Panc1 (cell line): ENCODE results near the gene YES1. TPM values are rescaled to one million over a fixed set of nuclear protein-coding genes. Genes with fewer than 3 reads are reported as not detected.

Source experiments
- ATAC-seq: fragments of 200-7000 bp; cut with Tn5 transposase; 2 replicates; pipeline ENCODE4 v1.9.1; 2020; ENCODE audit warnings: mild to moderate bottlenecking, moderate library complexity
- BruUV-seq: library from RNA; stranded (reverse); fragments of 400-500 nt; replicated peaks from 2 replicates; lab custom pipeline; 2021; lab: Mats Ljungman, UMichigan
- CTCF ChIA-PET: fragments of 300-600 bp; sonication (Branson Sonifier 250); formaldehyde crosslinking; loops from one replicate; lab custom pipeline; 2022; ENCODE audit warnings: antibody characterized with exemption; lab: Charles Lee
- POLR2A ChIA-PET: fragments of 300-600 bp; sonication (Branson Sonifier 250); formaldehyde crosslinking; loops from one replicate; lab custom pipeline; 2022; ENCODE audit warnings: antibody characterized with exemption; lab: Charles Lee
- DNase-seq: peaks from one replicate; pipeline ENCODE4 v3.0.0-alpha.2; 2010; ENCODE audit warnings: low read depth, low spot score
- H3K27ac ChIP-seq: 2 replicates; pipeline ENCODE4 v1.5.1; 2011; ENCODE audit warnings: mild to moderate bottlenecking, low read length, inconsistent platforms
- H3K27me3 ChIP-seq: fragments of 200-500 bp; sonication (Bioruptor generic); 2 replicates; pipeline ENCODE4 v1.6.0; 2014; ENCODE audit warnings: low read length, inconsistent platforms; ENCODE audit not compliant: control insufficient read depth, insufficient read depth
- H3K36me3 ChIP-seq: fragments of 200-500 bp; sonication (Bioruptor generic); 2 replicates; pipeline ENCODE4 v1.5.1; 2014; ENCODE audit warnings: inconsistent platforms, mild to moderate bottlenecking, low read length, moderate library complexity; ENCODE audit not compliant: control insufficient read depth, insufficient read depth
- H3K4me1 ChIP-seq: 2 replicates; pipeline ENCODE4 v1.5.1; 2011; ENCODE audit warnings: inconsistent platforms, mild to moderate bottlenecking, low read length, moderate library complexity; ENCODE audit not compliant: control insufficient read depth, insufficient read depth
- H3K4me3 ChIP-seq, 2 experiments: 2 replicates each; pipeline ENCODE4 v1.5.1; 2011 to 2012; ENCODE audit warnings: low read depth in 2 of 2, low read length in 2 of 2, mild to moderate bottlenecking in 2 of 2, inconsistent platforms in 1 of 2, moderate library complexity in 1 of 2
- H3K9me3 ChIP-seq: fragments of 200-500 bp; sonication (Bioruptor generic); 2 replicates; pipeline ENCODE4 v1.5.1; 2014; ENCODE audit warnings: low read depth, mild to moderate bottlenecking, inconsistent platforms, low read length, moderate library complexity; ENCODE audit not compliant: control insufficient read depth, insufficient read depth
- CTCF ChIP-seq: fragments of 450-650 bp; IDR thresholded peaks from 2 replicates; pipeline ENCODE4 v1.5.1; 2017; ENCODE audit warnings: mild to moderate bottlenecking
- POLR2AphosphoS5 ChIP-seq: IDR thresholded peaks from 2 replicates; pipeline ENCODE4 v1.6.1; 2012; ENCODE audit warnings: mild to moderate bottlenecking, low read depth, low read length, moderate library complexity
- REST ChIP-seq, 2 experiments: IDR thresholded peaks; 2 replicates each; pipeline ENCODE4 v1.6.1; 2011 to 2012; ENCODE audit warnings: low read depth in 2 of 2, control low read depth in 1 of 2, low read length in 1 of 2, mild to moderate bottlenecking in 1 of 2, moderate library complexity in 1 of 2; ENCODE audit not compliant: insufficient read depth in 1 of 2
- SIN3A ChIP-seq: IDR thresholded peaks from 2 replicates; pipeline ENCODE4 v1.6.1; 2012; ENCODE audit warnings: low read depth, mild to moderate bottlenecking, low read length, moderate library complexity, borderline replicate concordance; ENCODE audit not compliant: insufficient read depth
- TCF7L2 ChIP-seq: IDR thresholded peaks from 2 replicates; pipeline ENCODE4 v1.6.1; 2011; ENCODE audit warnings: mild to moderate bottlenecking, low read depth, low read length, inconsistent platforms
- in situ Hi-C: cut with HindIII; loops from 2 replicates; pipeline ENCODE4 v1.10.0; 2016; ENCODE audit warnings: low sequenced_read_pairs, low pct_unique_long_range_greater_than_20kb
- intact Hi-C: fragments of 100-400 bp; cut with micrococcal nuclease; formaldehyde crosslinking; loops from one replicate; pipeline ENCODE4 v1.10.0; 2022; ENCODE audit not compliant: unreplicated experiment
- total RNA-seq: library from RNA; stranded (reverse); gene quantifications from one replicate; pipeline ENCODE4 v1.2.1, GENCODE V29; 2021; ENCODE audit not compliant: unreplicated experiment

YES1 gene
- total RNA-seq, 1 experiment from 2014 or later = 91.6 TPM

- Histone ChIP-seq H3K4me3 (no peak overlapping the region), H3K9me3 (no peaks in the 10 kb centered on the region), H3K4me1 (peaks cover 11% of the 10 kb centered on the region), H3K36me3 (no peaks in the 10 kb centered on the region), H3K27me3 (no peaks in the 10 kb centered on the region), H3K27ac (no peak overlapping the region)
- intact Hi-C loops (no loop called here), in situ Hi-C loops (no loop called here)
- DNase-seq (no peak), ATAC-seq (no peak)
- CTCF ChIA-PET = no interaction called here
- POLR2A ChIA-PET = no interaction called here
- TF ChIP-seq CTCF (no peak), TCF7L2 (no peak), SIN3A (no peak), REST (IDR thresholded peaks at IDR 0.05; ENCODE audit: insufficient read depth in 1 of 2, low read depth in 2 of 2, low read length in 1 of 2) (no peak)
- BruUV-seq = no TSS peak
These were observed 28.5 kb upstream of the YES1 start for GRCh38 chr18:840516-840915.

- ATAC-seq (no peak), DNase-seq (no peak)
- Histone ChIP-seq H3K9me3 (no peaks in the 10 kb centered on the region), H3K36me3 (no peaks in the 10 kb centered on the region), H3K4me3 (no peak overlapping the region), H3K27ac (no peak overlapping the region), H3K4me1 (peaks cover 7% of the 10 kb centered on the region; the same call in 1 of the 2 replicates), H3K27me3 (no peaks in the 10 kb centered on the region)
- in situ Hi-C loops (no loop called here), intact Hi-C loops (no loop called here)
- no TSS peak for BruUV-seq
- CTCF ChIA-PET = interaction anchor here (0.8 to 1.5 kb wide), 3 partner anchors 100 to 216 kb away, joined by 3 to 8 read pairs (median 7); partner anchors contain the start of gene ENOSF1
- TF ChIP-seq REST (IDR thresholded peaks at IDR 0.05; ENCODE audit: insufficient read depth in 1 of 2, low read depth in 2 of 2, low read length in 1 of 2) (no peak), TCF7L2 (no peak), CTCF (no peak), POLR2AphosphoS5 (no peak), SIN3A (no peak)
- POLR2A ChIA-PET = no interaction called here
These were observed 28.0 kb upstream of the YES1 start for GRCh38 chr18:840023-840408.
